ENCODE data around the gene PREX1. TPM values are rescaled to one million over a fixed set of nuclear protein-coding genes. Genes with fewer than 3 reads are reported as not detected.

PREX1 gene
- total and polyA plus RNA-seq, 2 of the 4 experiments (the other 2 are of a cell fraction) = 0.67 to 0.72 TPM

GRCh38 chr20:48766205-48766604 is 61.6 kb downstream of the PREX1 start:
- no peak overlapping the region for H2AK9ac ChIP-seq (replicated peaks; ENCODE audit: low read depth, low read length, poor library complexity)
- ChIA-PET POLR2A (ENCODE audit: unreplicated experiment) (no interaction called here), CTCF (interaction anchor here (1.5 kb wide), 1 partner anchor 8 kb away, joined by 4 read pairs; no protein-coding TSS in a partner anchor)
- BruUV-seq (replicated peaks) = no TSS peak
- no peak overlapping the region for H3K4me2 ChIP-seq (ENCODE audit: low read depth, low read length)
- TF ChIP-seq BHLHE40 (IDR thresholded peaks at IDR 0.05; ENCODE audit: low read depth, low read length) = no peak
- no peak overlapping the region for H3K18ac ChIP-seq (ENCODE audit: low read depth, low read length)
- 0 out of 2 replicates have a peak, but pooled peaks cover 3% of the 10 kb centered on the region for H3K9me3 ChIP-seq (ENCODE audit: control insufficient read depth, insufficient read depth, low read length)
- no peaks in the 10 kb centered on the region for H3K4me1 ChIP-seq (ENCODE audit: control insufficient read depth, insufficient read depth, low read length)
- WGBS, 2 experiments (ENCODE audit: extremely low coverage in 2 of 2, insufficient read length in 1 of 2) = 79% methylated on average over 5 of the region's 7 CpGs; no CpG with 5 or more reads in 1 of the 2 experiments
- H3K79me1 ChIP-seq (ENCODE audit: low read depth in 1 of 2, low read length in 2 of 2) = no peaks in the 10 kb centered on the region
- H3K23ac ChIP-seq (ENCODE audit: low read depth, low read length) = no peak overlapping the region
- no peak overlapping the region for H3K9ac ChIP-seq (ENCODE audit: low read depth, low read length)
- no peak overlapping the region for H3K4me3 ChIP-seq (ENCODE audit: insufficient read depth, low read depth, low read length)
- H2AFZ ChIP-seq (replicated peaks; ENCODE audit: low read length, poor library complexity) = no peak overlapping the region
- H3K14ac ChIP-seq (replicated peaks; ENCODE audit: low read depth, low read length) = no peak overlapping the region
- H3K27me3 ChIP-seq (ENCODE audit: control insufficient read depth, insufficient read depth, low read length) = peaks cover 12% of the 10 kb centered on the region; the same call in 1 of the 2 replicates
- H3K56ac ChIP-seq (ENCODE audit: extremely low read depth, insufficient read depth, low read length) = no peak overlapping the region
- no peak overlapping the region for H4K5ac ChIP-seq (ENCODE audit: low read depth, low read length)
- H2BK5ac ChIP-seq (ENCODE audit: low read depth, low read length, poor library complexity, severe bottlenecking) = no peak overlapping the region
- H2BK15ac ChIP-seq (ENCODE audit: low read depth, low read length) = no peak overlapping the region
- dilution Hi-C loops (cut with HindIII; ENCODE audit: low sequenced_read_pairs, unreplicated experiment) = no loop called here
- no peak overlapping the region for H3K27ac ChIP-seq (ENCODE audit: insufficient read depth, low read length)
- in situ Hi-C loops (cut with MboI; ENCODE audit: low sequenced_read_pairs) = no loop called here
- no peak for DNase-seq
- no peak overlapping the region for H4K91ac ChIP-seq (ENCODE audit: insufficient read depth, low read depth, low read length)
- no peak overlapping the region for H3K4ac ChIP-seq (ENCODE audit: low read depth, low read length)
- H2AK5ac ChIP-seq (ENCODE audit: low read depth, low read length) = no peak overlapping the region
- H4K20me1 ChIP-seq (ENCODE audit: insufficient read depth, low read length) = no peaks in the 10 kb centered on the region
- no peak overlapping the region for H2BK120ac ChIP-seq (ENCODE audit: low read depth, low read length)
- H3K36me3 ChIP-seq (ENCODE audit: control insufficient read depth, insufficient read depth, low read length) = no peaks in the 10 kb centered on the region
- ATAC-seq (ENCODE audit: low read depth) = no peak
- H4K8ac ChIP-seq (ENCODE audit: low read depth in 2 of 2, low read length in 2 of 2) = no peak overlapping the region
- no peaks in the 10 kb centered on the region for H3K9me1 ChIP-seq (ENCODE audit: insufficient read depth, low read length)
- H2BK20ac ChIP-seq (ENCODE audit: low read depth, low read length) = no peak overlapping the region
- intact Hi-C loops (cut with micrococcal nuclease) = no loop called here
